ENCODE measurements around the gene CDC73.

- TF ChIP-seq CTCF (IDR thresholded peaks at IDR 0.05) (no peak), REST (IDR thresholded peaks at IDR 0.05; ENCODE audit: insufficient read depth in 1 of 2, low read depth in 2 of 2, low read length in 1 of 2) (no peak), POLR2AphosphoS5 (IDR thresholded peaks at IDR 0.05; ENCODE audit: low read depth, low read length) (no peak), TCF7L2 (IDR thresholded peaks at IDR 0.05; ENCODE audit: low read depth, low read length) (no peak), SIN3A (IDR thresholded peaks at IDR 0.05; ENCODE audit: borderline replicate concordance, insufficient read depth, low read depth, low read length) (no peak)
These were observed 34.4 kb downstream of the CDC73 start for GRCh38 chr1:193156117-193156821.
